ENCODE data around the gene MORN3. TPM values are rescaled to one million over a fixed set of nuclear protein-coding genes. Genes with fewer than 3 reads are reported as not detected.

MORN3 gene
- total RNA-seq, 4 donors from 2014 or later: 2.3 to 5.9 (median 5.3) TPM

DNA sequence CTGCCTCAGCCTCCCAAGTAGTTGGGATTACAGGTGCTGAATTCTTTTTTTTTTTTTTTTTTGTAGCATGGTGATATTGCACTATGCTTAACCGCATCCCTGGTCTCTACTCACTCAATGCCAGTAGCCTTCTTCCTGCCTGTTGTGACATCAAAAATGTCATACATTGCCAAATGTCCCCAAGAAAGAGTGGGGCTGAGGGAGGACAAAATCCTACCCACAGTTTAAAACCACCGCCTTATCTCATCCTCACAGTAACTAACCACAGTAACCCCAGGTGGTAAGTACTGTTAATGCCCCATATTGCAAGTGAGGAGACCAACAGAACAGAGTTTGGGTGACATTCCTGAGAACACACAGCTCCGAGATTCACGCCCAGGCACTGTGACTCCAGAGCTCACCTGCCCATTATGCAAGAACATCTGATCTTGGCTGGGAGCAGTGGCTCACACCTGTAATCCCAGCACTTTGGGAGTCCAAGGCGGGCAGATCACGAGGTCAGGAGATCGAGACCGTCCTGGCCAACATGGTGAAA lies 19.6 kb downstream of the MORN3 start:
- 58 to 71% methylated on average over 8 of the region's 8 CpGs for WGBS, 2 donors
- no peak for DNase-seq (ENCODE audit: low spot score in 2 of 2)
- no peak overlapping the region for H3K4me3 ChIP-seq (ENCODE audit: low read depth, poor library complexity, severe bottlenecking)
- intact Hi-C loops (cut with DNase I; ENCODE audit: low total_unique reads): no loop called here
- TF ChIP-seq POLR2A (IDR thresholded peaks at IDR 0.05): no peak
- TF ChIP-seq, protein P1, sequence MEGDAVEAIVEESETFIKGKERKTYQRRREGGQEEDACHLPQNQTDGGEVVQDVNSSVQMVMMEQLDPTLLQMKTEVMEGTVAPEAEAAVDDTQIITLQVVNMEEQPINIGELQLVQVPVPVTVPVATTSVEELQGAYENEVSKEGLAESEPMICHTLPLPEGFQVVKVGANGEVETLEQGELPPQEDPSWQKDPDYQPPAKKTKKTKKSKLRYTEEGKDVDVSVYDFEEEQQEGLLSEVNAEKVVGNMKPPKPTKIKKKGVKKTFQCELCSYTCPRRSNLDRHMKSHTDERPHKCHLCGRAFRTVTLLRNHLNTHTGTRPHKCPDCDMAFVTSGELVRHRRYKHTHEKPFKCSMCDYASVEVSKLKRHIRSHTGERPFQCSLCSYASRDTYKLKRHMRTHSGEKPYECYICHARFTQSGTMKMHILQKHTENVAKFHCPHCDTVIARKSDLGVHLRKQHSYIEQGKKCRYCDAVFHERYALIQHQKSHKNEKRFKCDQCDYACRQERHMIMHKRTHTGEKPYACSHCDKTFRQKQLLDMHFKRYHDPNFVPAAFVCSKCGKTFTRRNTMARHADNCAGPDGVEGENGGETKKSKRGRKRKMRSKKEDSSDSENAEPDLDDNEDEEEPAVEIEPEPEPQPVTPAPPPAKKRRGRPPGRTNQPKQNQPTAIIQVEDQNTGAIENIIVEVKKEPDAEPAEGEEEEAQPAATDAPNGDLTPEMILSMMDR (IDR thresholded peaks at IDR 0.05): no peak

DNA sequence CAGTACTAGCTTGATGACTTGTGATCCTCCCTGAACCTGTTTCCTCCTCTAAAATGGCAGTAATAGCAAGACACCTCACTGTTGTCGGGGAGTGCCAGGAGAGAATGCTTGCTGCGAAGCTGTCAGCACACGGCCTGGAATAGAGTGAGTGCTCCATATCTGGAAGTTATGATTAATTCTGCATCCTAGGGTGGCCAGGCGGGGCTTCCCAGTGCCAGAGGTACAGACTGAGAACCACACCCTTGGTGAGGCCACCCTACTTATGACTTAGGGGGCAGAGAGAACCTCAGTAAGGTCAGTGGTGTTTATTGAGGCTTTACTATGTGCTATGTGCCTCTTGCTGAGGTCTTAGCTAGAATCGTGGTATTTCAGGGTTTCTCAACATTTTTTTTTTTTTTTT lies 20.1 kb downstream of the MORN3 start:
- no peak for DNase-seq (ENCODE audit: low spot score in 2 of 2)
- no peak overlapping the region for H3K4me3 ChIP-seq (ENCODE audit: low read depth, poor library complexity, severe bottlenecking)
- TF ChIP-seq, protein P1 (IDR thresholded peaks at IDR 0.05): no peak
- TF ChIP-seq POLR2A (IDR thresholded peaks at IDR 0.05): no peak
- 50 to 65% methylated on average over 5 of the region's 5 CpGs for WGBS, 2 donors
- intact Hi-C loops (cut with DNase I; ENCODE audit: low total_unique reads): no loop called here

DNA sequence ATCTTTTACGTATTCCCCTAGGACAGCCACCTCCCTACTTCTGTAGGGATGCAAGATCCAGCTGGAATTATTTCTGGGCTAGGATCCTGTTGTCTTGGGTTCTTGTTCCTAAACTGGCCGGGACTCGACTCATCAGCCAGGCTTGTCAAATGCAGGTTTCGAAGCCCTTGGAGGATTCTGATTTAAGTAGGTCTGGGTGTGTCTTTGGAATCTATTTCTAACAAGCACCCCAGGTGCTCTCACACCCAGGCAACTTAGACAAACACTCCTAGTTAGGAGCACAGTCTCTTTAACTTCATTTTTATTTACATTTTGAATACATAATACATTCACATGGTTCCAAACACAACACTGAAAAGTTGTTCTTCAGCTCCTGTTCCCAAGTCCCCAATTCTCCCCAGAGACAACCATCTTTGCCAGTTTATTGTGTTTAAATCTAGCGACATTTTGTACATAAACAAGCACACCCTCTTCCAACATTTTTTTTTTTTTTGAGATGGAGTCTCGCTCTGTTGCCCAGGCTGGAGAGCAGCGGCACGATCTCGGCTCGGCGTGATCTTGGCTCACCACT lies 20.9 kb downstream of the MORN3 start:
- WGBS, 2 donors: 45 to 59% methylated on average over 11 of the region's 11 CpGs
- intact Hi-C loops (cut with DNase I; ENCODE audit: low total_unique reads): no loop called here

DNA sequence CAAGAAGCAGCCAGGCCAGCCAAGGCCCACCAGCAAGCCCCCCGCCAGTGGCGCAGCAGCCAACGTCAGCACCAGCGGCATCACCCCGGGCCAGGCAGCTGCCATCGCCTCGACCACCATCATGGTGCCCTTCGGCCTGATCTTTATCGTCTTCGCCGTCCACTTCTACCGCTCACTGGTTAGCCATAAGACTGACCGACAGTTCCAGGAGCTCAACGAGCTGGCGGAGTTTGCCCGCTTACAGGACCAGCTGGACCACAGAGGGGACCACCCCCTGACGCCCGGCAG lies 28.2 kb downstream of the MORN3 start:
- TF ChIP-seq, protein P1 (IDR thresholded peaks at IDR 0.05): no peak
- TF ChIP-seq POLR2A (IDR thresholded peaks at IDR 0.05): no peak
- intact Hi-C loops (cut with DNase I; ENCODE audit: low total_unique reads): no loop called here
- no peak overlapping the region for H3K4me3 ChIP-seq (ENCODE audit: low read depth, poor library complexity, severe bottlenecking)
- DNase-seq (ENCODE audit: low spot score in 2 of 2): no peak
- 83 to 93% methylated on average over 9 to 18 of the region's 18 CpGs for WGBS, 2 donors

More for the DNA sequence above, 20.9 kb downstream of the MORN3 start:
- peak in 1 of 2 donors; percentile 35 for DNase-seq (ENCODE audit: low spot score in 2 of 2)
- TF ChIP-seq POLR2A (IDR thresholded peaks at IDR 0.05): no peak
- TF ChIP-seq, protein P1 (IDR thresholded peaks at IDR 0.05): no peak
- H3K4me3 ChIP-seq (ENCODE audit: low read depth, poor library complexity, severe bottlenecking): no peak overlapping the region

DNA sequence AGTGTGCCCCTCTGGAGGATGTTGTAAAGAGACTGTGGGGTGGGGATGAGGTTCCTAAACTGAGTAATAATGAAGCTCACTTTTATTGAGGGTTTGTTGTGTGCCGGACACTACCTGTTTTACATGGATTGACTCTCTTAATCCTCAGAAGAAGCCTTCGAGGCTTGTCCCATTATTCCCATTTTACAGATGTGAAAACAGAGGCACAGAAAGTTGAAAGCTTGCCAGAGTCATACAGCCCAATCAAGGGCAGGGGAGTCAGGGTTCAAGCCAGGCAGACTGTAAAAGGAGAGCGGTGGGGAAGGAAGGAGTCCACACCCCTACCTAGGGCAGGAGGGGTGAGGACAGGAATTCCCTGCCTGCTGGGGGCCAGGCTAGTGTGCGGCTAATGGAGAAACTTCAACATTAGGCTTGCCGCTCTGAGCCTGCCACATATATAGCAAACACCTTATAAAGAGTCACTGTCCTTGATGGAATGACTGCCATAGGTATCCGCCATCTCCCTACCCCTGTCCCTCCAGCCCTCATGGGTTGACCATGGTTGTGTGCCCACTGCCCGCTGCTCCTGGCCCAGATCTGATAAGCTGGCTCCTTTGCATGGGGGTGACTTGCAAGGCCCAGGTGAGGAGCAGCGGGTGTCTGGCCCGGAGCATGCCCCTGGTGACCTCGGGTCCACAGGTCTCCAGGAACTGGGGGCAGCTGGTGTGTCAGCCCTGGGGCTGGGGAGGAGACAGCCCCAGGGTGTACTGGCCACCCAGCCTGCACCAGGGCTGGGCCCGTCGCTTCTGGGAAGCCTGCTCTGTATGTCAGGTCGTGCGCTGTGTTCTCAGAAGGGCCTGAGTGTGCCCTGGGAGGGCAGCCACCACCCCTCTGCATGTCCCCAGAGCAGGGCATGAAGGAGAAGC lies 30.9 kb downstream of the MORN3 start:
- TF ChIP-seq, protein P1 (IDR thresholded peaks at IDR 0.05): no peak
- no peak for TF ChIP-seq POLR2A (IDR thresholded peaks at IDR 0.05)
- no peak for DNase-seq (ENCODE audit: low spot score in 2 of 2)
- no peak overlapping the region for H3K4me3 ChIP-seq (ENCODE audit: low read depth, poor library complexity, severe bottlenecking)
- intact Hi-C loops (cut with DNase I; ENCODE audit: low total_unique reads): no loop called here
- WGBS, 2 donors: 83 to 93% methylated on average over 10 to 14 of the region's 14 CpGs
